Sigmoid colon (tissue), 7 donors: ENCODE results near the gene GTSE1. TPM values are rescaled to one million over a fixed set of nuclear protein-coding genes. Genes with fewer than 3 reads are reported as not detected.
"Not testable (repeated sequence)": the region's sequence is repeated elsewhere in the genome, so short reads cannot be mapped to it uniquely, and the experiment has no call there.

Source experiments
- DNase-seq: peaks from one replicate; pipeline ENCODE4 v3.0.0-alpha.2; 2019
- H3K27ac ChIP-seq, 4 donors: fragments of 200-600 bp; sonication (generic); one replicate each; pipeline ENCODE4 v1.5.1; 2016 to 2019; ENCODE audit warnings: mild to moderate bottlenecking in 1 of 4
- H3K27me3 ChIP-seq, 3 donors: fragments of 200-600 bp; sonication (generic); one replicate each; pipeline ENCODE4 v1.5.1; 2019; ENCODE audit warnings: mild to moderate bottlenecking in 1 of 3
- H3K36me3 ChIP-seq, 4 donors: fragments of 200-600 bp; sonication (generic); one replicate each; pipeline ENCODE4 v1.5.1; 2016 to 2019
- H3K4me1 ChIP-seq, 4 donors: fragments of 200-600 bp; sonication (generic); one replicate each; pipeline ENCODE4 v1.5.1; 2017 to 2019
- H3K4me3 ChIP-seq, 4 donors: fragments of 200-600 bp; sonication (generic); one replicate each; pipeline ENCODE4 v1.5.1; 2017 to 2019; ENCODE audit warnings: mild to moderate bottlenecking in 2 of 4, moderate library complexity in 1 of 4
- H3K9me3 ChIP-seq, 4 donors: fragments of 200-600 bp in 3 of 4; sonication (generic) in 3 of 4; one replicate each; pipeline versions ENCODE4 v1.5.1 to v1.6.1; 2013 to 2019
- EP300 ChIP-seq, 4 donors: sonication (generic); formaldehyde crosslinking; IDR thresholded peaks; one replicate each; pipeline ENCODE4 v1.6.1; 2017; ENCODE audit warnings: antibody characterized with exemption in 4 of 4
- POLR2A ChIP-seq, 2 donors: fragments of 450-650 bp; IDR thresholded peaks; one replicate each; pipeline ENCODE4 v1.6.1; 2016; ENCODE audit warnings: antibody characterized with exemption in 2 of 2, mild to moderate bottlenecking in 2 of 2, moderate library complexity in 2 of 2
- POLR2AphosphoS5 ChIP-seq, 4 donors: sonication (generic); formaldehyde crosslinking; IDR thresholded peaks; one replicate each; pipeline ENCODE4 v1.6.1; 2017; ENCODE audit warnings: antibody characterized with exemption in 4 of 4
- WGBS, 2 donors: extraction: QIAGEN DNeasy Blood & Tissue Kit; methylation state at CpG; one replicate each; pipeline ENCODE4 v1.1.7; 2013; 5-methylcytosine and 5-hydroxymethylcytosine counted together
- intact Hi-C: fragments of 100-400 bp; cut with DNase I; formaldehyde crosslinking; loops from one replicate; pipeline ENCODE4 v1.15.1; 2023
- polyA plus RNA-seq, 3 donors: library from polyadenylated mRNA; stranded (reverse); fragments of 200-250 nt; gene quantifications; one replicate each; pipeline ENCODE4 v1.2.3, GENCODE V29; 2013
- total RNA-seq, 4 donors: library from RNA; depleted of rRNA; stranded (reverse); fragments of >200 nt; gene quantifications; one replicate each; pipeline ENCODE4 v1.1.0, GENCODE V29; 2016
- TF ChIP-seq, protein P1 (sequence below), 4 experiments: fragments of 450-650 bp in 3 of 4; fragments of 200-600 bp in 1 of 4; IDR thresholded peaks; one replicate each; pipeline ENCODE4 v1.5.1; 2016 to 2019; ENCODE audit warnings: antibody characterized with exemption in 4 of 4, mild to moderate bottlenecking in 3 of 4, moderate library complexity in 2 of 4
- donor health status: healthy with polysubstance abuse.
- donor health status: Bipolar disorder and iron deficiency.
- donor health status: healthy.

GTSE1 gene
- total and polyA plus RNA-seq, 7 donors = 0.27 to 14.3 (median 0.99) TPM; not detected in 1

DNA sequence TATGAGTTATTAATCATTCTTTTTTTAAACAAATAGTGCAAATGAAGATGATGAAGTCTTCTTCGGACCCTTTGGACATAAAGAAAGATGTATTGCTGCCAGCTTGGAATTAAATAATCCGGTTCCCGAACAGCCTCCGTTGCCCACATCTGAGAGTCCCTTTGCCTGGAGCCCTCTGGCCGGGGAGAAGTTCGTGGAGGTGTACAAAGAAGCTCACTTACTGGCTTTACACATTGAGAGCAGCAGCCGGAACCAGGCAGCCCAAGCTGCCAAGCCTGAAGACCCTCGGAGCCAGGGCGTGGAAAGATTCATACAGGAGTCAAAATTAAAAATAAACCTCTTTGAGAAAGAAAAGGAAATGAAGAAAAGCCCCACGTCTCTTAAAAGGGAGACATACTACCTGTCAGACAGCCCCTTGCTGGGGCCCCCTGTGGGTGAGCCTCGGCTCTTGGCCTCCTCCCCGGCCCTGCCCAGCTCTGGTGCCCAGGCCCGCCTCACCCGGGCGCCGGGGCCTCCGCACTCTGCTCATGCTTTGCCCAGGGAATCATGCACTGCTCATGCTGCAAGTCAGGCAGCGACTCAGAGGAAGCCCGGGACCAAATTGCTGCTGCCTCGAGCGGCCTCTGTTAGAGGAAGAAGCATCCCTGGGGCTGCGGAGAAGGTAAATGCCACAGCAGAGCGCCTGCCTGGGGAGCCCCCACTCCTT is 11.8 kb downstream of the GTSE1 start:
- intact Hi-C loops = no loop called here
- 94 to 97% methylated on average over 23 of the region's 23 CpGs for WGBS, 2 donors
- H3K27me3 ChIP-seq = no peaks in the 10 kb centered on the region
- TF ChIP-seq, protein P1, sequence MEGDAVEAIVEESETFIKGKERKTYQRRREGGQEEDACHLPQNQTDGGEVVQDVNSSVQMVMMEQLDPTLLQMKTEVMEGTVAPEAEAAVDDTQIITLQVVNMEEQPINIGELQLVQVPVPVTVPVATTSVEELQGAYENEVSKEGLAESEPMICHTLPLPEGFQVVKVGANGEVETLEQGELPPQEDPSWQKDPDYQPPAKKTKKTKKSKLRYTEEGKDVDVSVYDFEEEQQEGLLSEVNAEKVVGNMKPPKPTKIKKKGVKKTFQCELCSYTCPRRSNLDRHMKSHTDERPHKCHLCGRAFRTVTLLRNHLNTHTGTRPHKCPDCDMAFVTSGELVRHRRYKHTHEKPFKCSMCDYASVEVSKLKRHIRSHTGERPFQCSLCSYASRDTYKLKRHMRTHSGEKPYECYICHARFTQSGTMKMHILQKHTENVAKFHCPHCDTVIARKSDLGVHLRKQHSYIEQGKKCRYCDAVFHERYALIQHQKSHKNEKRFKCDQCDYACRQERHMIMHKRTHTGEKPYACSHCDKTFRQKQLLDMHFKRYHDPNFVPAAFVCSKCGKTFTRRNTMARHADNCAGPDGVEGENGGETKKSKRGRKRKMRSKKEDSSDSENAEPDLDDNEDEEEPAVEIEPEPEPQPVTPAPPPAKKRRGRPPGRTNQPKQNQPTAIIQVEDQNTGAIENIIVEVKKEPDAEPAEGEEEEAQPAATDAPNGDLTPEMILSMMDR (IDR thresholded peaks at IDR 0.05) = no peak
- no peak for TF ChIP-seq EP300 (IDR thresholded peaks at IDR 0.05)
- TF ChIP-seq POLR2AphosphoS5 (IDR thresholded peaks at IDR 0.05) = no peak
- no peak for TF ChIP-seq POLR2A (IDR thresholded peaks at IDR 0.05)
- no peak overlapping the region for H3K27ac ChIP-seq
- no peak overlapping the region for H3K4me3 ChIP-seq
- no peaks in the 10 kb centered on the region for H3K36me3 ChIP-seq
- no peaks in the 10 kb centered on the region for H3K9me3 ChIP-seq
- no peak for DNase-seq
- no peaks in the 10 kb centered on the region for H3K4me1 ChIP-seq

DNA sequence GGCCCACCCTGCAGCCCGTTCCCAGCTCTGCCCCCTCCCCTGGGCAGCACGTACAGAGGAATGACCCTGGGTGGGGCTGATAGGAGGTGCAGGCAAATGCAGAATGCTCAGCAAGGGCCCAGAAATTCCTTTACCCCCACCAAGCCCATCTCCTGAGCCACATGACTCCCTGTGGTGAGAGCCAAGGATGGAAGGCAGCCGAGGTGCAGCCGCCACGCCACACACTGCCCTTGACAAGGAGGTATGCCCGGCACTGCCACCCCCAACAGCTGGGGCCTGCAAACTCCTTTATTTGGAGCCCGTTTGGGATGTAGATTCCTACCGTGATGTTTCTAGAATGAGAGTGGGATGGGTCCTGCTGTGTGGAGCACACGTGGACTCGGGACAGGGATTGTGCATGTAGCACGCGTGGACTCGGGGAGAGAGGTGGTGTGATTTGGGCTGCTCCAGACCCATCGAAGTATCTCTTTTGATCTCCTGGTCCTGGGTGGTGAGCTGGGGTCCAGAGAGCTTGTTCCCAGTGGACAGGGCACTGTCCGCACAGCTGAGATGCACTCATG is 12.9 kb downstream of the GTSE1 start:
- Histone ChIP-seq H3K27me3 (no peaks in the 10 kb centered on the region), H3K27ac (no peak overlapping the region), H3K36me3 (no peaks in the 10 kb centered on the region), H3K9me3 (no peaks in the 10 kb centered on the region), H3K4me1 (no peaks in the 10 kb centered on the region), H3K4me3 (no peak overlapping the region)
- TF ChIP-seq POLR2AphosphoS5 (IDR thresholded peaks at IDR 0.05) = no peak
- TF ChIP-seq POLR2A (IDR thresholded peaks at IDR 0.05) = no peak
- TF ChIP-seq, protein P1 (IDR thresholded peaks at IDR 0.05) = no peak
- TF ChIP-seq EP300 (IDR thresholded peaks at IDR 0.05) = no peak
- DNase-seq = no peak
- intact Hi-C loops = no loop called here
- WGBS, 2 donors = 96 to 97% methylated on average over 15 of the region's 15 CpGs

DNA sequence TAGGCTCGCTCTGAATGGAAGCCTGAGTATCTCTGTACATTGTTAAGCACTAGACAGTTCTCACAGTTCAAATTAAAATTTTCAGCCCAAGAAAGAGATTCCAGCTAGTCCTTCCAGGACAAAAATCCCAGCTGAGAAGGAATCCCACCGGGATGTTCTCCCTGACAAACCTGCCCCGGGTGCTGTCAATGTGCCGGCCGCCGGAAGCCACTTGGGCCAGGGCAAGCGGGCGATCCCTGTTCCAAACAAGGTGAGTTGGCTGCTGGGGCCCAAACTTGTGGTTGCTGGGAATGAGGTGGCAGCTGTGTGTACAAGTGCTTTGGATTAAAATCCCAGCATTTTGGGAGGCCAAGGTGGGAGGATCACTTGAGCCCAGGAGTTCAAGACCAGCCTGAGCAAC is 15.4 kb downstream of the GTSE1 start:
- Histone ChIP-seq H3K27me3 (no peaks in the 10 kb centered on the region), H3K27ac (no peak overlapping the region), H3K4me1 (no peaks in the 10 kb centered on the region), H3K36me3 (no peaks in the 10 kb centered on the region), H3K4me3 (no peak overlapping the region), H3K9me3 (no peaks in the 10 kb centered on the region)
- intact Hi-C loops = no loop called here
- 98% methylated on average over 8 of the region's 8 CpGs for WGBS, 2 donors
- no peak for TF ChIP-seq POLR2A (IDR thresholded peaks at IDR 0.05)
- TF ChIP-seq EP300 (IDR thresholded peaks at IDR 0.05) = no peak
- TF ChIP-seq POLR2AphosphoS5 (IDR thresholded peaks at IDR 0.05) = no peak
- TF ChIP-seq, protein P1 (IDR thresholded peaks at IDR 0.05) = no peak
- no peak for DNase-seq

DNA sequence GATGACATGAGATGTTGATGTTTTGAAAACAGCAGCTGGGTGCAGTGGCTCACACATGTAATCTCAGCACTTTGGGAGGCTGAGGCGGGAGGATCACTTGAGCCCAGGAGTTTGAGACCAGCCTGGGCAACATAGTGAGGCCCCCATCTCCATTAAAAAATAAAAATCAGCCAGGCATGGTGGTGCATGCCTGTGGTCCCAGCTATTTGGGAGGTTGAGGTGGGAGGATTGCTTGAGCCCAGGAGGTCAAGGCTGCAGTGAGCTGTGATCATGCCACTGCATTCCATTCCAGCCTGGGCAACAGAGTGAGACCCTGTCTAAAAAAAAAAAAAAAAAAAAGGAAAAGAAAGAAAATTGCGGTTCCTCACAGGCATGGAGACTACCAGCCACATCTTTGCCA is 16.2 kb downstream of the GTSE1 start:
- H3K36me3 ChIP-seq, DNase-seq, H3K4me1 ChIP-seq, H3K9me3 ChIP-seq, H3K4me3 ChIP-seq, H3K27me3 ChIP-seq, intact Hi-C loops, H3K27ac ChIP-seq: not testable (repeated sequence)
- 95 to 96% methylated on average over 2 of the region's 2 CpGs for WGBS, 2 donors

DNA sequence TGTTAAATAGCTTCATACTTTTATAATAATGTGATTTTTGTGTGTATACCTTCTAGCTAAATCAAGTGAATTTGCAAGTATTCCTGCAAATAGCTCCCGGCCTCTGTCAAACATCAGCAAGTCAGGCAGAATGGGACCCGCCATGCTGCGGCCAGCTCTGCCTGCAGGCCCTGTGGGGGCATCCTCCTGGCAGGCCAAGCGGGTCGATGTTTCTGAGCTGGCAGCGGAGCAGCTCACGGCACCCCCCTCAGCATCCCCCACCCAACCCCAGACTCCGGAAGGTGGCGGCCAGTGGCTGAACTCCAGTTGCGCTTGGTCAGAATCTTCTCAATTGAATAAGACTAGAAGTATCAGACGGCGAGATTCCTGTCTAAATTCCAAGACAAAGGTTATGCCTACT is 19.3 kb downstream of the GTSE1 start:
- 93 to 98% methylated on average over 12 of the region's 12 CpGs for WGBS, 2 donors
- no peaks in the 10 kb centered on the region for H3K9me3 ChIP-seq
- no peak overlapping the region for H3K4me3 ChIP-seq
- H3K27ac ChIP-seq = no peak overlapping the region
- no peaks in the 10 kb centered on the region for H3K27me3 ChIP-seq
- no peak for TF ChIP-seq POLR2AphosphoS5 (IDR thresholded peaks at IDR 0.05)
- no peak for TF ChIP-seq POLR2A (IDR thresholded peaks at IDR 0.05)
- TF ChIP-seq EP300 (IDR thresholded peaks at IDR 0.05) = no peak
- TF ChIP-seq, protein P1 (IDR thresholded peaks at IDR 0.05) = no peak
- no peaks in the 10 kb centered on the region for H3K36me3 ChIP-seq
- no peaks in the 10 kb centered on the region for H3K4me1 ChIP-seq
- DNase-seq = no peak
- intact Hi-C loops = loop anchor here (5.0 kb wide), 1 partner anchor 324 kb away; no protein-coding TSS in a partner anchor
